Activated CD8-positive, alpha-beta memory T cell treated with anti-CD3 and anti-CD28 coated beads, Interleukin-2, amount 50 U/mL, for 1 hour (primary cell): ENCODE measurements around the gene TMTC1.
"Not testable (repeated sequence)": the region's sequence is repeated elsewhere in the genome, so short reads cannot be mapped to it uniquely, and the experiment has no call there.

Experiments used
- DNase-seq: peaks from one replicate; pipeline ENCODE4 v3.0.0-alpha.2; 2020; ENCODE audit errors: extremely low read depth

Gene TMTC1

DNA sequence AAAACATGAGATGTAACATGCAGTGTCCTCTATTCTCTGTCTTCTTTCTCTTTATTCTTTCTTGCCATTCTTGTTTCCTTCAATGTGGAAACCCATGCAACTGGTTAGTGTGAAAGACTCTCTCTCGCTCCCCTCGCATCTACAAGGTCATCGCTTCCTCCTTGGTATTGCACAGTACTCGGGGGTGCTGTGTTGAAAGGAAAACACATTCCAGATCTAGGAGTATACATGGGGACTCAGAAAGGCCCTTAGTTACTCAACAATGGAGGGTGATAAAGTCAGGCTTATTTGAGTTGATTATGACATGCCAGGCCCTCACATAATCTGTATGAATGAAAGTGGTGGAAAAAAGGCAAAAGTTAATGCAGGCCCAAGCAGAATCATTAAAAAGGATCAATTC lies 210.8 kb downstream of the TMTC1 start:
- DNase-seq: no peak

DNA sequence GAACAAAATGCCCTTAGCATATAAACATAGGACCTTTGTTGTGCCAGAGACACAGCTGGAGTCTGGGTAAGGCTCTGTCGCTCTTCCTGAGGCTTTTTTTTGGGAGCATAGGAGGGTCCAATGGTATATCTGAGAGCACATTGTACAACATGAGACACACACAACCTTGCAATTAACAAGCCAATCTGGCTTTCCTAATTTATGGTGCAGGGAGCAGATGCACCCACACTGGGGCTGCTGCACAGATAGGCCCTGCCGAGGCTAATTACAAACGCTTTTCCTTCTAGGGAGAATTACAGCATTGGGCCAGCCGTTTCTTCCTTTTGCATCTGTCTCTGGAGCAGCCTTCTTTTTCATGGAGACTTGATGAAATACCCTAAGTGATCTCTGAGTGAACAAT lies 211.3 kb downstream of the TMTC1 start:
- DNase-seq: no peak

DNA sequence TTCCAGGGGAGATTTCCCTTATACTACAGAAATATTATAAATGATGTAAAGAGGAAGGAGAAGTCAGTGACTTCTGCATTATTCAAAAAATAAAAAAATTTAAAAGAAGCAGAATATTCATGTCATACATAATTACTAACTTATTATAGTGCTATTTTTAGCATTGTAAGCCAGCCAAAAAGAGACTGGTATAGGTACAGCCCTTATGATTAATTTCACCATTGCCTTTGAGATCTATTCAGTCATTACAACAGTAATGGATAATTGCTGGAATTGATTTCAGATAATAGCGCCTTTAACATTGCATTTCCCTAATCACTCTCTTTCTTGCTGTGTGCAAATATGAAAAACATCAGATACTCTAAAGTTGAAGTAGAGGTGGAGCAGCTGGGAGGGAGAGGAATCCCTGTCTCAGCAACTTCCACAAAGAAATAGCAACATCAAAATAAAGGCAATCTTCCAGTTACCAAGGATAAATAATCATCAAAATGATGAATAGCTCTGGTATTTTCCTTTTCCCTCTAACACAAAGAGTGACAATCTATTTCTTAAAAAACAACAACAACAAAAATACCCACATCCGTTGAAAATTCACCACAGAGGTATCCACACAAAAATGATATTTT lies 214.5 kb downstream of the TMTC1 start:
- no peak for DNase-seq

DNA sequence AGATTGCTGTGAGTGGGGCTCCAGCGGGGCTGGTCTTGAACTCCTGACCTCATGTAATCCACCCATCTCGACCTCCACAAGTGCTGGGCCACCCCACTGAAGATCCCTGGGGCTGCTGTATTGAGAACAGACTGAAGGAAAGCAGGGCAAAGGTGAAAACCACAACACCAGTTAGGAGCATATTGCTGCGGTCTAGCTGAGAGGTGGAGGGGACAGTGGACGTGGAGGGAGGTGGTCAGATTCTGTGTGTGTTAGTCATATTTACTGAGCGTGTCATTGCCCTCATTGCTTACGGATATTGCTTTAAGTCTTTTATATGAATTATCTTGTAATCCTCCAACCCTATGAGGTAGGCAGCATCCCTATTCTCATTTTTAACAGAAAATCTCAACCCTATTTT lies 217.3 kb downstream of the TMTC1 start:
- DNase-seq: no peak

DNA sequence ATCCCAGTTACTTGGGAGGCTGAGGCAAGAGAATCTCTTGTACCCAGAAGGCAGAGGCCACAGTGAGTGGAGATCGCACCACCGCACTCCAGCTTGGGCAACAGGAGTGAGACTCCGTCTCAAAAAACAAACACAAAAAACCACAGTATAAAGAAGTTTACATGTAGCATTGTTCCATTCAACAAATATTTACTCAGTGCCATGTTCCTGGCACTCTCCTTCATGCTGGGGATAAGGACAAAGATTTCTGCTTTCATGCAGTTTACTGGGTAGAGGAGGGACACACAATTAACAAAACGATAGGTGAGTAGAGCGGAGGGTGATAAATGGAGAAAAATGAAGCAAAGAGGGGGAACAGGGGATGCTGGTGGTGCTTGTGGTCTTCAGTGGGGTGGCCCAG lies 218.0 kb downstream of the TMTC1 start:
- no peak for DNase-seq

DNA sequence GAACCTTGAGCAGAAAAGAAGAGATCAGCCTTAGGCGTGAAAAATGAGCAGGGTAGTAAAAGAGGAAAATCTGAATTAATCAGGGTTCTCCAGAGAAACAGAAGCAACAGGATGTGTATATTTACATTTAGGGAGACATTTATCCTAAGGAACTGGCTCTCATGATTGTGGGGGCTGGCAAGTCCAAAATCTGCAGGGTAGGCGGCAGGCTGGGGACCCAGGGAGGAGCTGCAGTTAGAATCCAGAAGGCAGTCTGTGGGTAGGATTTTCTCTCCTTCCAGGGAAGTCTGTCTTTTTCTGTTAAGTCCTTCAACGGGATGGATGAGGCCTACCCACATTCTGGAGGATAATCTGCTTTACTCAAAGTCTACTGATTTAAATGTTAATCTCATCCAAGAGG lies 218.8 kb downstream of the TMTC1 start:
- DNase-seq: no peak

DNA sequence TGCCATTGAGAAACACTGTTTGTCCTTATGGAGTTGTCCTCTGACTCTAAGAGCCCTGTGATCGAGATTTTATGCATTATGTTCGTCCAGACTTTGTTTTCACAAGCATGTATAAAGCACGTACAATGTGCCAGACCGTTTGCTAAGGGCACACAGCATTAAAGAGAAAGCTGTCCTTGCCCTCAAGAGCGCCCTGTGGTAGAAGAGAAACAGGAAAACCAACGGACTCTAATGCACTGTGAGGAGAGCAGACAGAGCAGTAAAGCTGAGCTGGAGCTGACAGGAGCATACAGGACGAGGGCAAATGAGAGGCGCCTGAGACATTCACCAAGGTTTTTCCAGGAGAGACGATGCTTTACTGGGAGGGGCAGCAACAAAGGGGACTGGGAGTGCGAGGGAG lies 220.1 kb downstream of the TMTC1 start:
- no peak for DNase-seq

DNA sequence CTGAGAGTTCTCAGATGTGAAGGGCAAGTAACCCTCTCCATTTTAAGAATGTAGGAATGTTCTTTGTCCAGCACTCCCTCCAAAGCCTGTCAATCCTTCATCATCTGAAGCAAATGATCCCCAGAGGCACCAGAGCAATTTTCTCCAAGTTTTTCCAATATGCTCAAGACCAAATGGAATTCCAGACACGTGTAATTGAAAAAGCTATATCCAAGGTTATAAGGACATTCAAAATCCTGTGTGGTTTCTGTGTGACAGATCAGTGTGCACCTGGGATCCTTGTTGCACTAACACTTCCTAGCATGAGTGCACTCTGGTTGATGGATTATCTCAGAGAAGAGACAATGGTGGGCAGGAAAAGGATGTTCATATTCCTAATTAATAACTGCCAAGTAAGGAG lies 220.7 kb downstream of the TMTC1 start:
- DNase-seq: no peak

DNA sequence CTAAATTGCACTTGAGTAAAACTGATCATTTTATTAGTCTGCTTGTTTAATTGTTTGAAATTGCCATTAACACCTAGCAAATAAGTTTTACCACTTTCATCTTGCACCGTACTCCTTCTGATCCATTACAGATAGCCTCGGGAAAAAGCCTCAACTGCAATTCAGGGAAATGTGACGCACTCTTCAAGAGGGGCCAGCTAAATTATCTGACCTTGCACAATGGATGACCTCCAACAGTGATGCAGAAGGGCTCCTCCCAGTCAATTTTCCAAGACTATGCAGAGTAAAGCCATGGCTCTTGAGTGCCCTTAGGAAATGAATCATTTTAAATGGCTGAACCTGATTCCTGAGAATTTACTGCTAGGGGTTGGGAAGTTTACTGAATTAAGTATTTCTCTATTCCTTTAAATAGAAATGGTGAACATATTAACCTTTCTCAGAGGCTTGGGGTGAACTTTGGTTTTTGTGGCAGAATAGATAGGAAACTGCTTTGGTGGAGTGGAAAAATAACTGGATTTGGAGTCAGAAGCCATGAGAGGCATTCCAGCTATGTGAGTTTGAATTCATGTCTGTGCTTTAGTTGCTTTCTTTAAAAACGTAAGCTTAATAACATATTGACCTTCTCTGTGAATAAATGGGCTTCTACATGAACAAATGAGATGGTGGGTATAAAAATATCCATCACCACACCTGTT lies 221.5 kb downstream of the TMTC1 start:
- DNase-seq: no peak

DNA sequence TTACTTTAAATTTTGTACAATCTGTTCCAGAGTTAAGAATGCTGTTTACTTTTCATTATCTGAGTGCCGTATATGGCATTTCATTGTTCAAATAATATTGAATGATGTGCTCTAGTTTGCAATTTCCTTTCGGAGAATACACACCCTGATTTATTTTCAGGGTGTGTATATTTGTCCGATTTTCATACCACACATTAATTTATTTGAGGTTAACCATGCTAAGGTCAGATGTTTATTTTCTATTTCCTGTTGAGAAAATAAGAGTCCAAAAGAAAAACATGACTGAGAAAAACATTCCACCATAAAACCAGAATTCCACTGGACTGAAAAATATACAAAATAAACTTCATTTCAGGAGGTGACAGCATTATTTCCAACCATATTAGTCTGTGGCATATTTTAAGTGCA lies 222.1 kb downstream of the TMTC1 start:
- DNase-seq: no peak

DNA sequence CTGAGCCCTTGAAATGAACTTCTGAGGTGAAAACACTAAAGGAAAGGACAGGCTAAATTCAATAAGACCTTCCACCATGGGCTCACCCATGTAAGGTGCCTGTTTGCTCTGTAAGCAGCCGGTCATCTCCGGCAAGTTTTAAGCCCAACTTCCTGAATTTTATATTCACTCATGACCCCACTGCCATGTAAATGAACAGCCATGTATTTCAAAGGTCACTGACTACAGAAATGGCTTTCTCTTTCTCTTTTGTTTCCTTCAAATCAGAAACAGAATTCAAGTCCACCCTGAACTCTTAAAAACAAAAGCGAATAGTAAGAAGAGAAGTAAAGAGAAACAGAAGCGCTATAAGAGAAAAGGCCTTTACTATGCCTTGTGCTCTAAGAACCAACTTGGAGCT lies 224.5 kb downstream of the TMTC1 start:
- DNase-seq: no peak

DNA sequence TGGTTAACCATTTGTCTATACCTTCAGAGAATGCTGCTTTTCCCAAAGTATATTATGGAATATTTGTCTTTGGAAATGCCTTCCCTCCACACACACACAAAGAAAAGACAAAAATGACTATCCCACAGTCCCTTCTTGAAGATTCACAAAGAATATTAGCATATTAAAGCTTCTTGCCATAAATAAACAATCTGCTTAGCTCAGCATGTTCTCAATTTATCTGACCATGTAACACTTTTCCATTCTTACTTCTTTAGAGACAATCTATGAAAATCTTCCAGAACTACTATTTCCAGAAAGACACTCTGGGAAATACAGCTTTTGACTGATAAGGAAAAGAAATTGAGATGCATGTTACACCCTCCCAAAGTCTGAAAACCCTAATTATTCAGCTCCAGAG lies 227.4 kb downstream of the TMTC1 start:
- DNase-seq: no peak

DNA sequence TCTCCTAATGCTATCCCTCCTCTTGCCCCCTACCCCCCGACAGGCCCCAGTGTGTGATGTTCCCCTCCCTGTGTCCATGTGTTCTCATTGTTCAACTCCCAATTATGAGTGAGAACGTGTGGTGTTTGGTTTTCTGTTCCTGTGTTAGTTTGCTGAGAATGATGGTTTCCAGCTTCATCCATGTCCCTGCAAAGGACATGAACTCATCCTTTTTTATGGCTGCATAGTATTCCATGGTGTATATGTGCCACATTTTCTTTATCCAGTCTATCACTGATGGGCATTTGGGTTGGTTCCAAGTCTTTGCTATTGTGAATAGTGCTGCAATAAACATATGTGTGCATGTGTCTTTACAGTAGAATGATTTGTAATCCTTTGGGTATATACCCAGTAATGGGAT lies 228.3 kb downstream of the TMTC1 start:
- not testable (repeated sequence) for DNase-seq

DNA sequence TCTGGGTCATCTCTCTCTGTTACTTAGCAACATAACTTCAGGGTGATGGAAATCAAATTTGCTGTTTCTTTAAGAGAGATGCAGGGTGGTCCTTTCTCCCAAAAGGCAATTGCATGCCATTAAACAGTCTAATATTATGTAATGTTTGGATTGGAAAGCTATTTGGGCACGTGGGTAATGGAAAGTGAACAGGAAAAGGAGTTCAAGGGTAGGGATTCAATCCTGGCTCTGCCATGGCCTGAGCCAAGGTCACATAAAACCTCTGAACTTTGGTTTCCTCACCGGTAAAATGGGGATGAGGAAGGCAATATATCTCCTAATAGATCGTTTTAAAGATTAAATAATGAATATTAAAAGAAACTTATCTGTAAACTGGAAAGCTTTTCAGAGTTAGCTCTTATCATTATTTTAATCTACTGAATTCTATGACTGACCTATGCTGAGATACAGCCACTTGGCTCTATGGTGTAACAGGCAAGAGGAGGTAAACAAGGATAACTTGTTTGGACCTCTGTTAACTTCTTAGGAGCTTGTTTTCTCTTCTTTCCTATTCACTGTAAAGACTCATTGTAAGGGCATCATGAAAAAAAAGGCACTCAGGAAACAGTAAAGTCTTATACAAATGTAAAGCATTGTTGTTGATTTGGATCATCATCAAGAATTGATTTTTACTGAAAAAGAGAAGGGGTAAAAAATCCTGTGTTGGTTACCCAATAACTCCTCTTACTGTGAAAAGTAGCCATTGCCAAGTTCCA lies 230.6 kb downstream of the TMTC1 start:
- DNase-seq: no peak

DNA sequence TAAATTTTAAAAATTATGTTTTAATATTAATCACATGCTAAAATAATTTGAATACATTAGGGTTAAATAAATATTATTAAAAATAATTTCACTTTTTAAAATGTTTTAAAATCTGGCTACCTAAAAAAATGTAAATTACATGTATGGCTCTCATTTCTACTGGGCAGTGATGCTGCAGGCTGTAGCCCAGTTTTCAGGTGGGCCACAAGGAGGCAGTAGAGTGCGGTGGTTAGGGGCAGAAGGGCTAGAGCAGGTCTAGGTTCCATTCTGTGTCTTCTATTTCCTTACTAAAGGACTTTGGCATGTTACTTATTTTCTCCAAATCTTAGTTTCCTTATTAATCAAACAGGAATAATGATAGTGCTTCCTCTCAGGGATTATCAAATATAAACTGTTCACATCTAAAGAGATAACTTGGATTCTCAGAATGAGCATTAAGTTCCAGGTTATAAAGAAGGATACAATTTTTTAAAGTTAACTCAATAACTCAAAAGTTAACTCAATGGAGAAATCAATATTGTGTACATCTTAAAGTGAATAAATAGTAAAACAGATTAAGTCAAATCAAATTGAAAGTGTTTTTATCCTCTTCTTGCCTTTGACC lies 231.3 kb downstream of the TMTC1 start:
- no peak for DNase-seq

DNA sequence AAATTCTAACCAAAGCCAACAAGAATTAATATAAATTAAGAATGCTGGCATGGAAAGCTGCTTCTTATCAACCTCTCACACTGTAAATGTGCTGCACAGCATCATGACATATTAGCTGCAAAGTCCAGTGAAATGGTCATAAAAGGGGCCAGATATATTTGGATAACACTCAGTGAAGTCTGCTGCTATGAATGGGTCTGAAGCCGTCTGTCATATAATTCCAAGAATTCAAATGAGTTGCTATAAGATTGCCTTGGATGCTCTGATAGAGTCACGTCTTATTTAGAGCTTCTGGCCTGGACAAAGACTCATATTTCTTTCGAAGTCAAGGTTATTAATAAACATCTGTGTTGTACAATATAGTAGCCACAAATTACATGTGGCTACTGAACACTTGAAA lies 231.9 kb downstream of the TMTC1 start:
- no peak for DNase-seq

DNA sequence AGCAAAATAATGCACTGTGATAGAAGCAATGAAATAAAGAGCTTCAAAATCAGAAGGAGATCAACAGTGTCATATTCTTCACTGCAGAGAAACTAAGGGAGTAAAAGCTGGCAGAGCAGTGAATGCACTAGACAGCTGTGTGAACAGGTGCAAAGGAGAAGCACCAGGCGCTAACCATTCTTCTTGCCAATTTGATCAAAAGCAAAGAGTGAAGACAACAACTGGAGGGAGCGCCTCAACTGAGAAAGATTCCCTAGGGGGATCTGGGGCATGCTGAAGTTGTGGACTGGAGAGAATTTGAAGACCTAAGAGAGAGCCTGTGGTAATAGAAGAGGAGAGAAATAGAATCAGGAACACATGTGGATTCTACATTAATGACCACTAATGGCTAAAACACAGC lies 235.9 kb downstream of the TMTC1 start:
- DNase-seq: no peak

DNA sequence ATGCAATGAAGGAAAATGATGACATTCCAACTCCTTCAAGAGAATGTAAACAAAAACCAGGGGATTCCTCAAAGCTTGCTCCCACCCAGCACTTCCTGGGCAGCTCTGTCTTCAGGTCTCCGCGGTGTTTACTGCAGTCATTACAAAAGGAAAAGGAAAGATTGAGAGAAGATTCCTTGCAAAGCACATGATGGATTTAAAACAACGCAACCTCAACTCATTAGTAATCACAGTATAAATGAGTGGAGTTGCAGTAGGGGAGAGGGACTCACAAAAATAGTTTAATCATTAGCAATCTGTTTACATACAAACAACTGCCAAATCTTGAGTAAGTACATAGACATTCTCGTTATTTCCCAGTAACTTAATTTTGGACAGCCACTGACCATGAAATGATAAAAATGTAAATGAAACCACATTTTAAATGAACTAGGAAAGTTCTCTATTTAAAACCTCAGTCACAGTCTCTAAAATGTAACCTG lies 236.6 kb downstream of the TMTC1 start:
- DNase-seq: no peak

DNA sequence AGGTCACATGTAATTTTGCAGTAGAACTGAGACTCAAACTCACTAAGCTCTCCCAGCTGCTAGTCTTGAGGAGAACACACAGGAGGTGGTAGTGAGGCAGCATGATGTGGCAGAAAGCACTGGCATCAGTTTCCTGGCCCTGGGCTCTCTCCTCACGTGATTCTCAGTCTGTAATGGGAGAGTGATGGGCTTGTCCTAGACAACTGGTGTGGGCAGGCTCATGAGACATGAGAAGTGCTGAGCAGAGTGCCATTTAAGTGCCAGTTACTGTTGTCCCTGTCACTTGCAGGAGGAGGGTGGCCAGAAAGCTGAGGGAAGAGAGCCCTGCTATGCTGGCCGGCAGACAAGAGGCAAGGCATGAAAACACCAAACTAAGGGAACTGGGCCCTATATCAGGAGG lies 237.7 kb downstream of the TMTC1 start:
- DNase-seq: no peak

DNA sequence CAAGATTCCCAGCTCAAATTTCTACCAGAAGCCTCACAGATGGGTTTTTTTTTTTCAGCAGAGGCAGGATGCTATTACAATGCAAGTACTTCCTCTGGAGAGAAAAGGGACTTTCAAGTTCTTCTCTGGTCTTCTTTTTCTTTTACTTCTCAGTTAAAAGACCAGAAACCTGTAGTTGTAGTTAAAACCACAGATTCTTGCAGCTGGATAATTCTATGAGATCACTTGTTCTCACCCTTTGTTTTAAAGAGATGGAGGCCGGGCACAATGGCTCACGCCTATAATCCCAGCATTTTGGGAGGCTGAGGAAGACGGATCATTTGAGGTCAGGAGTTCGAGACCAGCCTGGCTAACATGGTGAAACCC lies 238.7 kb downstream of the TMTC1 start:
- no peak for DNase-seq

DNA sequence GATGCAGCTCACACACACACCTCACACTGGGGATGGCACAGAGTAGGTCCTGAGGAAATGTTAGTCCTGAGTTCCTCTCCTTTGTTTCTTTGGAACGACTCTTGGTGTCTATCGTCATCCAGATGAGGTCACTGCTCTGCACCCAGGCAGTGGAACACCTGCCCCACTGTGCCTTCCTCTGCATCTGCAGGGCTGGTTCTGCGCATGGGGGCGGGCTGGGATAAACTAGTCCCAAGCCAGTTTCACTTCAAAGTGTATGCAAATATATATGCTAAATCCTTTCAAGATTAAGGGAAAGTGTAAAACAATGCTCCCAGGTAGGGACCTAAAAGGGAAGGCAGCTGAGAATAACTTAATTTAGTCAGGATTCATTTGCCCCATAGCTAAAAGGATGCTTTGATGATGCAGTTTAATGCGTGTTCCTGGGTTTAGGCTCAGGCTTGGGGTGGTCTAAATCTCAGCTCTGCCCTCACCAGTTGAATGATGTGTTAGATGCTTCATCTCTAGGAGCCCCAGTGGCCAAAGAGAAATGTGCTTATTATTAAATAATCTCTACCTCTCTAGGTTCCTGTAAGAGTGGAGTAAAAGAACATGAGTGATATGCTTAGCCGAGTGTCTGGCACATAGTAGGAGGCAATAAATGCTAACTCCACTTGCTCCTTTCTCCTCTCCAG lies 239.2 kb downstream of the TMTC1 start:
- no peak for DNase-seq

DNA sequence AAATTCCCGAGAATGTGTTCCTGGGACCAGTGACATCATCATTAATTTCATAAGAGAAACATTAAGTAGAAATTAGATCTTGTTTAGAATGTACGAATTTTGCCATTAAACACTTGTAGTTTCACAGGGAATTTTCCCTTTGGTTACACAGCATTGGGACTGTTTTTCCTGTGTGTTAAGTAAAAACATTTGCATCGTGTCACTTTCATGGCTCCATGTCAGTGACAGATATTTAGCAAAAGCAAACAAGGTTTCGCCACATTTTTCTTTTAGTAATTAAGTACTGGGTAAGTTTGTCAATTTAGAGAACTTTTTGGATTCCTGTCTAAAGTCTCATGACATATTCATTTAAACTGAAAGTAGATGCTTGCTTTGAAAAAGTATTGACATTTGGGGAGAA lies 240.7 kb downstream of the TMTC1 start:
- DNase-seq: no peak
